Cerebellar nuclear complex (tissue), 1 donor: ENCODE results near the gene SYNE1.
"Not testable (repeated sequence)": the region's sequence is repeated elsewhere in the genome, so short reads cannot be mapped to it uniquely, and the experiment has no call there.

Source experiments
- DNase-seq, 2 experiments: peaks; one replicate each; lab custom pipeline; 2025; lab: John Stamatoyannopoulos, UW

Gene SYNE1

DNA sequence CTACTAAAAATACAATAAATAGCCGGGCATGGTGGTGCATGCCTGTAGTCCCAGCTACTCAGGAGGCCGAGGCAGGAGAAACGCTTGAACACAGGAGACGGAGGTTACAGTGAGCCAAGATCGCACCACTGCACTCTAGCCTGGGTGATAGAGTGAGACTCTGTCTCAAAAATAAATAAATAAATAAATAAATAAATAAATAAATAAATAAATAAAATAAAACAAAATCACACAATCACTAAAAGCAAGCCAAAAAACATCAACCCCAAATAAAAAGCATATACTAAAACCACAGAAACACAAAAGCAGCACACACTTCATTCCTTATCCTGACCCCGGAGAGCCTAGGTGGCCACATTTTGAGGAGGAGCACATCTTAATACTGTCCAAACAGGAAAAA, 498.8 kb downstream of the SYNE1 start:
- not testable (repeated sequence) for DNase-seq

DNA sequence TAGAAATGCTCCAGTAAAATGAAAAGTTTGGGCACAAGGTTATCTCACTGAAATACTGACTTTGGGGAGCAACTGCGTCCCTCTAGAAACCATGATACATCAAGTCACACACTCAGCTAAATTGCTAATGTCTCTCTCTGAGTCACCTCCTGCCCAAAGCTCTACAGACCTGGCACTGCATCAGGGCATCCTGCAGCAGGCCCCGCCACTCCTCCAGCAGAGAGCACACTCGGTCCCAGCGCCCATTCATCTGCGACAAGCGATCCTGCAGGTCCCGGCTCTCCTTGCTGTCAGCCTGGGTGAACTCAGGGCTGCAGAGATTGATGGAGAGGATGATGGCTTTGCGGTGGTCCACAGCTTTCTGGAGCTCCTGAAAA, 500.7 kb downstream of the SYNE1 start:
- no peak for DNase-seq

DNA sequence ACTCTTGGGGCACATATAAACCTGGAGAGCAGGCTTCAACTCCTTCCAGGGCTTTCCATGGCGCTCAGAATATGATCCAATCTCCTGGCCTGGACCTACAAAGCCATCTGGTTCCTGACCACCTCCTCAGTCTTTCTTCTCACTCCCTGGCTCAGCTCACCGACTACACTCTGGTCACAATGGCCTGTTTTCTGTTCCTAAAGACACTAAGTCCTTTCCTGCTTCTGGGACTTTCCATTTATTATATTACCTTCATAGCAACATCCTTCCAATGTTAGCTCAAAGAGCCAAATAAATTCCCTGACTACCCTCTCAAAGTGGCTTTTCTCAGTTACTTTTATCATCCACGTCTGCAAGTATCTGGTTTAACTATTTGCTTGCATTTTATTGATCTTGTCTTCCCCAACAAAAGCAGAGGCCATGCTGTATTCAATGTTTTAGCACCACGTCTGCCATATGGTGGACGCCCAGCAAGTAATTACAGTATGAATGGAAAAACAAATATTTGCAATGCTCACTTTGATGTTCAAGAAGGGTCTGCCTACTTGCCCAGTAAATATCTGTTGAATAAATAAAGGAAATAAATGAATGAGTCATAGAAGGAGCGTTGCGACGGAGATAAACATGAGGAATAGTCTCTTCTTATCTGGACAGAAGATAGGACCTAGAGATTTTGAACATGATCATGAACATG, 501.3 kb downstream of the SYNE1 start:
- no peak for DNase-seq

DNA sequence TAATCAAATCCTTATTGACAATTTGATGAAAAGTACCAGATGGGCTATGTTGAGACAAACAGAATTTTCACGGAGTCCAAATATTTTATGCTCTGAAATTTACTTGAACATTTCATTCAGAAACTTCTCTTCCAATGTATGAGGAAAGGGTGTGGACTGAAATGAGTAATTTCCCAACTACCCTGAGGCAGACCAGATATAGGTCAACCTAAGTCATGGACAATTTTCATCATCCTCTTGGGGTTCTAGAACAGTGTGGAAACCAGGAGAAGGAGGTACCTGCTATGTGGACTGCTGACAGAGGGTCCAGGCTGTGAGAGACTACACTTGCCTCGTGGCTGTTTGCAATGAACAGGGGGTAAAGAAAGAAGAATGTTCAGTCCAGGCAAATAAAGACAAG, 506.7 kb downstream of the SYNE1 start:
- no peak for DNase-seq

DNA sequence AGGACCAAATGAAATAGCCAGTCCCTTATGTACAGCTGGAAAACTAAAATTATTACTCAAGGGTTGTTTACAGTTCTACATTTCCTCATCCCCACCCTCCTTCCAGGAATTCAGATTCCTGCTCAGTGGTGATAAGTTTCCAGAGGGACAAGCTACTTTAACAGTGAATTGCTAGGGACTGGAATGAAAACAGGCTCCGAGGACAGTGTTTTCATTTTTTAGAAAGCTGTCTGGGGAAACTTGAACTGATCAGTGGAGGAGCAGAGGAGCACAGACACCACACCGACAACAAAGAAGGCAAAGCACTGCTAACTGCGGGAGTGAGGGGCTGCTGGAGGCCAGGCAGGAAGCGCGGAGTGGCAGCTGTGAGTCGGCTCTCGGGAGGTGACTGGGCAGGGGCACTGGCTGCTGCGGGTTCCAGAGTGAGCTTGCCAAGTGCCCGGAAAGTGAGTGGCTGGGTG, 507.4 kb downstream of the SYNE1 start:
- DNase-seq: no peak

DNA sequence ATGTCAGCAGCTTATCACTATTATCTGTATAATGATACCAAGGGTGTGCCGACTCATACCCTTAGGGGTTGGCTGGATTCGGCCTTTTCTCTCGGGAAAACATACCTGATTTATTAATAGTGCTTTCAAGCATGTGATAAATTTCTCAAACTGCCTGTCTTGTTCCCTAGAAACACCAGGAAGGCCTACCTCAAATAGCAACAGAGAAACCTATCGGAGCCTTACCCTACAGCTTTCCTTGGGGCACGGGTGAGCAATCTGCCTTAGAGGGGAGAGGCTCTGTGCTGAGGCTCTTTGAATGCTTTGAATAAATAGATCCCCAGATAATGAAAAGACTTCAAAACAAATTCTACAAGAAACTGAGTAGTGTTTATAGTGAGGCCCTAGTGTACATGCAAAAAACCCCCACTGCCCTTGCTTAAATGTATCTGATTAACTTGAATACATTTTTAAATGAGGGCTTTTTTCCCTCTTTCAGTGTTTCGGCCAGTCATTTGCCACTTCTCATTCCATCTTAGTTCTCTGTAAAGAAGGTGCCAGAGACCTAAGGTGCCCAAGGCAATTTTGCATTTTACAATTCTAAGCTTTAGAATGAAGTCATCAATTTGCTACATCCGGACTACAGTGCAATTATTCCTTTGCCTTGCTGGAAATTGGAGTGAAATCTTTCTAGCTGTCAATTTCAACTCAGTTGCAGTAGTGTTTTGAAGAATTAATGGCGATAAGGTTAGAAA, 509.6 kb downstream of the SYNE1 start:
- DNase-seq: no peak

DNA sequence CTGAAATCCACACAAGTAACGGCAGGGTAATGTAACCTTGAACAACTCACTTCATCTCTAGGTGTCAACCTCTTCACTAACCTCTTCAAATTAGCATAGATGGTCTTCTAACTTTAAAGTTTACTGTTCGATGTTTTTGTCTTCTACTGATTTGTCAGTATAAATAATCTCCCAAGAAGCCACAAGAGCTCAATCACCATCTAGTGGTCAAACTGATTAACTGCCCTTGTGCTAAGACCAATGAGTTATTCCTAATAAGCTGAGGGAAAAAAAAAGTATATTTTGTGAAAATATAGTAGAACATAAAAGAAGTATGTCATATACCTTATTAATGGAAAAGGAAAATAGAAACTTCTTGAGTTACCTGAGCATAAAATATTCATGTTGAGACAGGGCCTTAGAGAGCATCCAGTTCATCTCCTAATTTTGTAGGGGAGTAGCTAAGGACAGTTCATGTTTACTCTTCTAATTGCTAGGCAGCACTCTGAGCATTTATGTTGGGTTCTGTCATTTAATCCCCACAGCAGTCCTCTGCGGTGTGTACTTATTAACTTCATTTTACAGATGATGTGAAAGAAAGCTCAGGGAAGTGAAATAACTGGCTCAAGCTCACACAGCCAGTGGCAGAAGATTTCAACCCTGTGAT, 512.6 kb downstream of the SYNE1 start:
- DNase-seq: no peak

DNA sequence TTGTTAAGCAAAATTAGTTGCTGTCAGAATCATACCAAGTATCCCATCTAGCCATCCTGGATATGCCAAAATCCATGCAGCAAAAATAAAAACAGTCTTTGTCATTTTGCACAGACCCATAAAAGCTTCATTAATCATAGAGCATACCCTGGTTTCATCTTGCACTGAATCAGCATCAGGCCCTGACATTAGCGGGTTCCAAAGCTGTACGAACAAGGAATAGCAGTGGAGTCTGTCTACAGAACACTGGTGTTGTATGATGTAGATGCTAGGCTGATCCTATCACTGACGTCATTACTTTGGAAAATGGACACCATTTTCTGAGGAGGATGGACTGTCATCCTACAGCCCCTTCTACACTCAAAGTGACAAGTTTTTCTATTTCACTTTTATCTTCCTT, 514.1 kb downstream of the SYNE1 start:
- no peak for DNase-seq

DNA sequence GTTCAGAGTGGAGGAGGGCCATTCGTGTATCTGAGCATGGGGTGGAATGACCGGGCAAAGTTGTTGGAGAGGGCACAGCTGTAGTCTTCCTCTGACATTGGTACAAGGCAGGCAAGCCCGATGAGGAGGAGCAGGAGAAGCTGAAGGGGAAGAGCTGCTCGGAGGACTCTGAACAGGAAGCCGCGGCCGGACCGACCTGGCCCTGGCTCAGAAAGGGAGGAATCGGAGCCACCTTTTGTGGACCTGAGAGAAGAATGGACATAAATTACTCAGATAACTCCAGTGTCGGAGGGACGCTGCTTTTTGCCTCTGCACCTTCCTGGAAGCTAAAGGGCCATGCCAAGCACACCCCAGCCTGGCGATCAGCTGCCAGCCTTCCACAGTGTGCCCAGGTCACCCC, 514.7 kb downstream of the SYNE1 start:
- DNase-seq: no peak

DNA sequence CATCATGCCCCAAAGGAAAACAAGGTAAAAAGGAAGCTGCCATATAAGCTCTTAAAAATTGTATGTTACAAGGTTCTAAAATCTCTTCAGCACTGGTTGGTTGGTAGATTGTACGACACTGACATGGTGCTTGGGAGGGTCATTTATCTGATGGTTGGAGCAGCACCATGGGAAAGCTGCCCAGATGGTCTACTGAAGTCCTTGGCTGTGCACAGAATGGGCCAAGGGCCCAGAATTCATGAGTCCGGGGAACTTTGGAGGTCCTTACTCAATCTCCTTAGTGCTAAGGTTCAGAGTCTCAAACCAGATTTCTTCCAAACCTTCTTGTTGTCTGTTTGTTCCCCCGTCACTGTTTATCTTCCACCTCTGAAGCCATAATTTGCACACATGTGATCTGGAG, 515.3 kb downstream of the SYNE1 start:
- no peak for DNase-seq

DNA sequence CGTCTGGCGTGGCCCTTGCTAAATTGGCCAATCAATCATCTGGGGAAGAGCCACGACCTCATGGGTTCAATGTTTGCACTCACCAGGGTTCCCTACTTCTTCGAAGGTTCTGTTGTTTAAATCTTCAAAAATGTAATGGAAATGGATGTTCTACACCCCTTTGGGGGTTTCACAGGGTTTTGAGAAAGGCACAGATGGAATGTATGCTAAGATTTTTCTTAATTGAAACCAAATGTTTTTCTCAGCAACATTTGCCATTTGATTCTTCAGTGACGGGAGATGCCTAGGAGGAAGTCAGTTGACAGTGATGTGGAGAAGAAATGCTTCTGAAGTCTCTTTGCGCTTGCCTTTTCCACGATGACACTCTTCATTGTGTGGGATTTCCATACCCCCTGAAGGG, 517.3 kb downstream of the SYNE1 start:
- DNase-seq: no peak

DNA sequence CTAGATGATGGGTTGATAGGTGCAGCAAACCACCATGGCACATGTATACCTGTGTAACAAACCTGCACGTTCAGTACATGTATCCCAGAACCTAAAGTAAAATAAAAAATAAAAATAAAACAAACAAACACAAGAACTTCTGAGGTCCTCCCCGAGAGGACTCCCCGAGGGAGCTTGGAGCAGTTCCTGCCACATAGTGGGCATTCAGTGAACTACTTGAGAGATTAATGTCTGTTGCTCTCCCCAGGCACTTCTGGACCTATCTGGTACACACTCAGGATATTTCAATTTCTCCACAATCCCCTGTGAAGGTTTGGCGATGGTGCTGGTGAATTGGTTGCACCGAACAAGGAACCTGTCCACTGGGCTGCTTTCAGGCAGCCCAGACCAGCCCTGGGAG, 518.5 kb downstream of the SYNE1 start:
- DNase-seq: no peak

DNA sequence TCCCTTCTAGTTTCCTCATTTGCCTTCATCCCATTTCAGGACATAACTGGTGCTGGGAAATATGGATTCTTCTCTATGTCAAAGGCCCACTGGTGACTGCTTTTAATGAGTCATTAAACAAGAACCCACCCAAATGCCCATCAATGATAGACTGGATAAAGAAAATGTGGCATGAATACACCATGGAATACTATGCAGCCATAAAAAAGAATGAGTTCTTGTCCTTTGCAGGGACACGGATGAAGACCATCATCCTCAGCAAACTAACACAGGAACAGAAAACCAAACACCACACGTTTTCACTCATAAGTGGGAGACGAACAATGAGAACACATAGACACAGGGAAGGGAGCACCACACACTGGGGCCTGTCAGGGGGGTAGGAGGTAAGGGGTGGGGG, 518.9 kb downstream of the SYNE1 start:
- no peak for DNase-seq

DNA sequence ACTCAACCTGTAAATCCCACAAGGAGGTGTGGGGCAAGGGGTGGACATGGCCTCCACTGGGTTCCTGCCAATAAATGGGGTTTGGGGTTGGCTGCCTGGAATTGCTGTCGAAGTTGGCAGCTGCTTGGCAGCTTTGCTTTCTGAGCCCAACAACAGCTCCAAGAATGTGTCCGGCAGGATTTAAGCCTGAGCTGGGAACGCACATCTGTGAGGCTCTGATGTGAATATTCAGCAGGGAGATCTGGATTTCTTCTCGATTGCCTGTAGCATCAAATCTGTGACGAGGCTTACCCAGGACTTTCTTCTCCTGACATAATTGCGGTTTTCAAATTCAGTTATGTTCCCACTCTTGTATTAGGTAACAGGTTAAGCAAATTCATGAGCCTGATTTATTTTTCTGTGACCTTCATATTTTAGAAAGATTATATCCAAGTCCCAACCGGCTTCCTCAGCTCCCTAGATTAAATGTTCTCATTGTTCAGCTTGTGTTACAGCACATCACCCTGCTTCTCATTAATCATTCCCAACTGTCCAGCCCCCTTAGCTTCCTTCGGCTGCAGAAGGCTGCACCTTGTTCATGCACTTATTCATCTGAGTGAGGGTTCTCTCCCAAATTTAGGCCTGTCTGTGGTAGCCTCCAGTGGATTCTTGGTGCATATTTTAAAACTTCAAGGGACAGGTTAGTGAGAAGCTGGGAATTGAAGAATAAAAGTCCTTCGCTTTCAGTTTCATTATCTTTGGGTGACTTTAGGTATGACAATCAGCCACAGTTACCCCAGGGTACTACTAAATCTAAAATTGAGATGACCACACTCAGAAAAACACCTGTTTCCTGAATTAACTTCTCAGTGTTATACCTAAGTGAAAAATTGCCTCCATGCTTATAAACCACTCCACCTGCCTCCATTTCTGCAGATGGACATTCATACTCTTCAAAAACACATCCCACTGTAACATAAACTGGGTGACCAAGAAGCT, 519.7 kb downstream of the SYNE1 start:
- DNase-seq: no peak

DNA sequence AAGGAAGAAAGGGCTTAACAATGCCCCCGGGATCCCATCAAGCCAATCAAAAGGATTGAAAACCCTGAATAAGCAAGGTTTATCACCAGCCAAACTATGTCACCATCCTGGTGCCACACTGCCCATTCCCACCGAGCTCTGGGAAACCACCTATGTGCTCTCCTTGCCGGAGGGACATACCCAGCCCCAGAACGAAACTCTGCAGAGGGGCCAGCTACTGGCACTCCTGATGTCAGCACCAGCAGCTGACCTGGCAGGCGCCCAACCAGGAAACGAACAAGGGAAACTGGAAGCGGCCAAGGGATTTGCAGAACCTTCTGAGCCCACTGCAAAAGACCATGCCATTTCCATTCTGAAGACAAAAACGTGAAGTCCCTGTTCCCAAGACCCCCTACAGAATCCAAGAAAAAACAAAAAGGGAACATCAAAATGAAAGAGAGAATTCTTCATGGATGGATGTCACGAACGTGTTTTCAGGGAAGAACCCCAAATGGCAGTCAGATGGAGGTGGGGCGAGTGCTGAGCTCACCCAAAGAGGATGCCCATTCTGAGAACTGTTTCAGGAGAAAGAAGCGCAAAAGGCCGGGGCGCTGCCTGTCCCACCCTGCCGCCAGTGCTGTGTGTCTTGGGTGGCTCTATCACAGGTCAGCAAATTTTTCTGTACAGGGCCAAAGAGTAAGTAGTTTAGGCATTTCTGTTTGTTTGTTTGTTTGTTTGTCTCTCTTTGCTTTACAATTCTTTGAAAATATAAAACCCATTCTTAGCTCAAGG, 524.5 kb downstream of the SYNE1 start:
- DNase-seq: no peak

DNA sequence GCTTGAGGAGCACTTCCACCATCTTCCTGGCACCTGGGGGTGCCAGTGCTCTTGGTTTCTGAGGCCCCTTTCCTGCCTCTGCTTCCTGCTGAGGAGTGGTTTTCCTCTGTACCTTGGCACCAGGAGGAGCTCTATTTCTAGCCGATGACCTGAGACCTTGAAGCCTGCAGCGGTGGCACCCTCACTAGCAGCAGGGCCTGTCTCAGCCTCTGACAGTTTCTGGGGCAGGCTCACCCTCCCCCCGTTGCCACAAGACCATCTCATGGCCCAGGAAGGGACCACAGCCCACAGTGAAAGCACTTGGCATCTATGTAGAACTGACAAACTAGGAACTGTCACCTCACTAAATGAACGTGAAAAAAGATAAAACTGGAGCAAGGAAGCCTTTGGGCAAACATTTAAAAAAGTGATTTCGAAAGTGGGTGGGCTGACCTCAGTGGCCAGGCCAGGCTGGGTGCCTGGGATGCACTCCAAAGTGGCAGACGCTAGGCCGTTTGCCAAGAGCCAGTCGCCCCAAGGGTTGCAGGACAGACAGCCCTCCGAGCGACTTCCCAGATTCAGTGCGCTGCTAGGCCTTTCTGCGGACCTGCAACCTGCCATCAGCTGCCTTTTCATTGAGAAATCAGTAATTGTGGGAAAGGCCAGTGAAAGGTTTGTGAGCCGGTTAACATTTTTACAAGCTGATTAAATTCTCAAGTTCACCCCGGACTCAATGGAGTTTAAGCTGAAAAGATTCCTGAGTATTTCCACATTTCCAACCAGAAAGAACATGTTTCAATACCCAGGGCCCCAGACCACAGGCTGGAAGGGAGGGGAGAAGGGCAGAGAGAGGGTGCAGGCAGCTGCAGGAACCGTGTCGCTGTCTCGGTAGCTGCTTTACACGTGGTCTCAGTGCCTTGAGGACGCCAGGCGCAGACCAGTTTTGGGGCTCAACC, 526.0 kb downstream of the SYNE1 start:
- no peak for DNase-seq

DNA sequence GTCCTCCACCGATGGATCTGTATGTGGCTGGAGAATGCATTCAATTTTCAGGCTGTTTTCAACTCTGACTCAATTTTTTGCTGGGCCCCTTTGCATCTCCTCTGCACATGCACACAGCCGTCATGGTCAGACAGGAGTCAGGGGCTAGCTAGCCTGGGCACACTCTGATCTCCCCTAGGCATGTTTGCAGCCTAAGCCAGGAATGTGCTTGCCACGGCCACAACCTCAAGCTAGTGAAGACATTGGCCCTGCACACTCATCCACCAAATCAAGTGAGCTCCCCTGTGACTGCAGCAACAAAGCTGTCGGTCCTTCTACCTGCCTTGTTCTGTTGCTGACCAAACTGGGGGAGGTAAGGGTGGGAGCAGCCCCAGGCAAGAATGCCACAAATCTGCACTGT, 529.2 kb downstream of the SYNE1 start:
- no peak for DNase-seq

DNA sequence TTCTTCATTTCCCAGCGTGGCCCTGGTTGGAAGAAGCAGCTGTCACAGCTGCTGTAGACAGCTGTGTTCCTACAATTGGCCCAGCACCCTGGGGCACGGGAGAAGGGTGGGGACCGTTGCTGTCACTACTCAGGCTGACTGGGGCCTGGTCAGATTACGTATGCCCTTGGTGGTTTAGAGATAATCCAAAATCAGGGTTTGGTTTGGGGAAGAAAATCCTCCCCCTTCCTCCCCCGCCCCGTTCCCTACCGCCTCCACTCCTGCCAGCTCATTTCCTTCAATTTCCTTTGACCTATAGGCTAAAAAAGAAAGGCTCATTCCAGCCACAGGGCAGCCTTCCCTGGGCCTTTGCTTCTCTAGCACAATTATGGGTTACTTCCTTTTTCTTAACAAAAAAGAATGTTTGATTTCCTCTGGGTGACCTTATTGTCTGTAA, 537.0 kb downstream of the SYNE1 start:
- DNase-seq: no peak

DNA sequence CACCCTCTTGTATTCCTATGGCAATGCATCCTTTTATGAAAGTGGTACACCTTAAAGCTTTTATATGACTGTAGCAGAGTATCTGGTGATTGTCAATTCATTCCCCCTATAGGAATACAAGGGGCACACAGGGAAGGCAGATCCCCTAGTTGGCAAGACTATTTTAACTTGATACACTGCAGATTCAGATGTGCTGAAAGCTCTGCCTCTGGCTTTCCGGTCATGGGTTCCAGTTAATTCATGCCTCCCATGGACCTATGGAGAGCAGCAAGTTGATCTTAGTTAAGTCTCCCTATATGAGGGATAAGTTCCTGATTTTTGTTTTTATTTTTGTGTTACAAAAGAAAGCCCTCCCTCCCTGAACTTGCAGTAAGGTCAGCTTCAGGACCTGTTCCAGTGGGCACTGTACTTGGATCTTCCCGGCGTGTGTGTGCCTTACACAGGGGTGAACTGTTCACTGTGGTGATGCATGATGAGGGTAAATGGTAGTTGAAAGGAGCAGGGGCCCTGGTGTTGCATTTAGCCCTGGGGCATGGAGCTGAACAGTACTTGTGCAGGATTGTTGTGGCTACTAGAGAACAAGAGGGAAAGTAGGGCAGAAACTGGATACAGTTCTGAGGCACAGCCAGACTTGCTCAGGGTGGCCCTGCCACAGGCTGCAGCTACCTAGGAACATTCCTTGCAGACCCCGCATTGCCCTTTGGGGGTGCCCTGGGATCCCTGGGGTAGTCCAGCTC, 537.5 kb downstream of the SYNE1 start:
- DNase-seq: no peak
